Stimulated activated CD8-positive, alpha-beta memory T cell treated with anti-CD3 and anti-CD28 coated beads, Interleukin-12 subunit alpha, Interleukin-12 subunit beta, amount 100 ng/mL, for 24 hours (primary cell): ENCODE results near the gene MUC6.

Experiments
- DNase-seq: peaks from one replicate; pipeline ENCODE4 v3.0.0-alpha.2; 2020; ENCODE audit errors: extremely low read depth

MUC6 gene

GRCh38 chr11:1036931-1037330 lies 413 bp upstream of the MUC6 start:
- no peak for DNase-seq

- DNase-seq = no peak
These were observed 788 bp downstream of the MUC6 start for GRCh38 chr11:1035577-1036283.

DNA sequence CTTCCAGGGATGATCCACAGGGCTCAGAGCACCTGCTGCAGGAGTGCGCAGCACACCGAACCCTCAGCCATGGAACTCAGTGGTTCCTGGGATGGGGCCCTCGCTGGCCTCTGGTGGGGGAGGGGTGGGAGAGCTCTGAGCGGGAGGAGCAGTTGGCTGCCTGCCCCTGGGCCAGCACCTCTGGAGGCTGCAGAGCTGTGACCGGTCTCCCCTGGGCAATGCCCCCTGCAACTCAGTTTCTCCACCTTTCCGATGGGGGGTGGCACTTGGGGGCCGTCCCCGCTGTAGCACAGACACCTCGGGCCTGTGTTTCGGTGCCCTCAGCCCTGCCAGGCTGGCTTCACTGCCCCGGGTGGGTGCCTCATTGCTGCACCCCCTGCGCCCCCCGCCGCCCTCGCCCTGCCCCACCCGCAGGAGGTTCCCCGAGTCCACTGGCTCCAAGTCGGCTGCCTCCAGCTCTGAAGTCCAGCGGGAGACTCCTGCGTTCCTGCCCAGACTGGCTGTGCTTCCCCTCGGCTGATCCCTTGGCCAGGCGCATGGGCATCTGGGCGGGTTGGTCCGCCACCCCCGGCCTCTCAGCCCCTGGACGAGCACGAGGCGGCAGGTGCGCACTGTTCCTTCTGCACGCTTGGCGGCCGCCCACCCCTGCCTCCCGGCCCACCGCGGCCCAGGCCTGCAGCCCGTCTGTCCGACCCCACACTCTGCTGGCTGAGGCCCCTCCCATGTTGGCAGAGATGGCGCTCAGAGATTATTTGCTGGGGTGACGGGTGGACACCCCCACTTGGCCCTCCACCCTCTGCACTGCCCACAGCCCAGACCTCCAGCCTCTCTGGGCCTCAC lies 1.8 kb downstream of the MUC6 start:
- DNase-seq = no peak

GRCh38 chr11:1034001-1034400 lies 2.5 kb downstream of the MUC6 start:
- no peak for DNase-seq

GRCh38 chr11:1033016-1033798 lies 3.3 kb downstream of the MUC6 start:
- no peak for DNase-seq

- DNase-seq = no peak
These were observed 4.1 kb downstream of the MUC6 start for GRCh38 chr11:1032310-1032891.

DNA sequence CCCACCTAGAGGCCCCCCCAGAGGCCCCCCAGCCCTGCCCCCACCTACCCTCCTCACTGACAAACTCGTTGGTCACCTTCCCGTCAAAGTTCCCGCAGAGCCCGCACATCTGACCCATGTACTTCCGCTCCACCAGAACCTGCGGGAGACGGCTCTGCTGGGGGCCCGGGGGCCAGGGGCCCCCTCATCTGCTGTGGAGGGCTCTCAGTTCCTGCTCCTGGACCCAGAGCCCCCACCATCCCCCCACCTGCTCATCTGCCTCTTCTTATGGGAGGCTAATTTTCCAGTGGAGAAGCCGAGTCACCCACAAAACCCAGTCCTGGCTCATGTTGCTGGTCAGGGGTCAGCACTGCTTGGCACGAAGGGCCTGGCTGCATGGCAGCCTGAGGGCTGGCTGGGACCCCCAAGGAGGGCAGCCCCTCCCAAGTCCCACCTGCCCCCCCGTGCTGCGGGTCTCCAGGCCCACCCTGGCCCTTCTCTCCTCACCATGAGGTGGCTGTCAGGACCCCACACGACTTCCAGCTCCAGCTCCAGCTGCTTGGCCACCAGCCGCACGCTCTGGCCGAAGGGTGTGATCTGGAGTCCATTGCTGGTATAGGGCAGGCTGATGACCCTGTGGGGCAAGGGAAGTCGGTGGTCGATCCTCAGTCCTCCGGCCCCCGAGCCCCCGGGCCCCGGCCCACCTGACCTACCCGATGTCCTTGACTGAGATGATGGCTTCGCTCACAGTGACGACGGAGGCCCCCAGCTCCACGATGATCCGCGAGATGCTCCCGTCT lies 5.2 kb downstream of the MUC6 start:
- no peak for DNase-seq

DNA sequence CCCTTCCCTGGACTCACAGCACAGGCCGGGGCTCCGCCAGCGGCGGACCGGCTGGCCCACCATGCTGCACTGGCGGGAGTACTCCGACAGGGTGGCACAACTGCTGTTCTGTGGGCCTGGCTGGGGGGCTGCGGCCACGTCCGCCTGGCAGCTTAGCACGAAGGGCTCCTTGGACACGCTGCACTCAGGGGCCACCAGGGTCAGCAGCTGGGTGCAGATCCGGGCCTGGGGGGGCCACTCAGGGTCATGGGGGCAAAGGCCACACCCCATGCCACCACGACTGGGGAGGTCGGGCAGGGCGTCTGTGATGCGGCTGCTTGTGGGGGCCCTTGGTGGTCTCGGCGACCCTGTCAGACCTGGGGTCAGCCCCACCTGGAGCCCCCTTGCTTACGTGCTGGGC lies 6.0 kb downstream of the MUC6 start:
- DNase-seq = no peak

GRCh38 chr11:1030086-1030485 lies 6.4 kb downstream of the MUC6 start:
- DNase-seq = no peak

- DNase-seq = no peak
These were observed 6.9 kb downstream of the MUC6 start for GRCh38 chr11:1029654-1030053.

DNA sequence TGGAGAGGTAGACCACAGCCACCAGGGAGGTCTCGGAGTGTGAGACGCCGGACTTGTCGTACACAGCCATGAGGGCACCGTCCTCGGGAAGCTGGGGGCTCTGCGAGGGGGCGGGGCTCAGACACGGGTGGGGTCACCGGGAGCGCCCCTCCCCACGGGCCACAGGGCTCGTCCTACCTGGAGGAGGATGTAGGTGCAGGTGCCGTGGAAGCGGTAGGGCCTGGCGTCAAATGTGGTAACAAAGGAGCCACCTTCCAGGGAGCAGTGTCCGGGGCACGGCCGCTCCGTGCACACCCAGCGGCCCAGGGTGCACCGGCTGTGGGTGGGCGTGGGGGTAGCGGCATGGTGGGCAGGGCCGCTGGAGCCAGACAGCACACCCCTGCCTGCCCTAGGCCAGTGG lies 7.5 kb downstream of the MUC6 start:
- no peak for DNase-seq

DNA sequence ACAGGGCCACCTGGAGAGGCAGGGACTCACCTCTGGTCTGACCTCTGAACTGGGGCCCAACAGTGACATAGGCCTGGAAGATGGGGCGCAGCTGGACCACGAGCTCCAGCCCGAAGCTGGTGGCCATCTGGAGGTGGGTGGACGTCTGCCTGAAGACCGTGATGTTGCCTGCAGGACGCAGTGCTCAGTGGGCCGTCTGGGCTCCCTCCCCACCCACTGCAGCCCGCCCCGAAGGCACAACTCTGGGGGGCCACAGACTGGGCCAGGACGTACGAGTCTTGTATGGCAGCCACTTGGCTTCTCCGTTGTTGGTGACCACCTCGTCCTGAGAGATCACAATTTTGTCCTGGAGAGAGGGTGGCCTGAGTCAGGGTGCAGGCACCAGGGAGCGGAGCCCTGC lies 7.9 kb downstream of the MUC6 start:
- no peak for DNase-seq

GRCh38 chr11:1028291-1028540 lies 8.3 kb downstream of the MUC6 start:
- no peak for DNase-seq

GRCh38 chr11:1027483-1028290 lies 8.8 kb downstream of the MUC6 start:
- no peak for DNase-seq

DNA sequence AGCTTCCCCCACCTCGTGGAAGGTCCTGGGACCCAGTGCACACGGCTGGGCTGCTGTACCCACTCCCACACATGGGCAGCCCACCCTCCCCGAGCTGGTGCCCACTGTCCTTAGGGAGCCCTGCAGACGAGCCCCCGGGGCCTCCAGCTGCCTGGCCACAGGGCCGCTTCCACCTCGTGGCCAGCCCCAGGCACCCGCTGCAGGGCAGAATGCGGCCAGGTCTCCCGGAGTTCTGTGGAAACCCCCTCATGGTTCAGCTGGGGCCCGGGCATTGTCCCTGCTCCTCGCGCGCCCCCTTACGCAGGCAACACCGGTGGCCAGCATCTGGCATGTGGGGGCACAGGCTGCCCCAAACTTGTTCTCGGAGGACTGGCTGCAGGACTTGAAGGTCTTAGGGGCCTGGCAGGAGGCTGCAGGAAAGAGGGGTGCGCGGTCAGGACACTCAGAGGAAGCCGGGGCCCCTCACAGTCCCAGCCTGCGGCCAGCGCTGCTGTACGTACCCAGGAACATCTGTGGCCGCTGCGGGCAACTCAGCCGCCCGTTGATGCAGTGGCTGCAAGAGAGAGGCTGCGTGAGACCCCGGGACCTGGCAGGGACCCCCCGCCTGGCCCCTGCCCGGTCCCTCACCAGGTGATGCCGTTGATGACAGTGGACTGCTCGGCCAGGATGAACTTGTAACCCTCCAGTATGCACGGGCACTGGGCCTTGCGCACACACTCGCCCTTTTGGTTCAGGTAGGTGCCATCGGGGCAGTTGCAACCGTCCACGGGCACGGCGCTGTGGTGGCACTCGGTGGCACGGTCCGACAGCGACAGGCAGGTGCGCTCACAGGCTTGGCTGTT lies 9.7 kb downstream of the MUC6 start:
- DNase-seq = no peak

DNA sequence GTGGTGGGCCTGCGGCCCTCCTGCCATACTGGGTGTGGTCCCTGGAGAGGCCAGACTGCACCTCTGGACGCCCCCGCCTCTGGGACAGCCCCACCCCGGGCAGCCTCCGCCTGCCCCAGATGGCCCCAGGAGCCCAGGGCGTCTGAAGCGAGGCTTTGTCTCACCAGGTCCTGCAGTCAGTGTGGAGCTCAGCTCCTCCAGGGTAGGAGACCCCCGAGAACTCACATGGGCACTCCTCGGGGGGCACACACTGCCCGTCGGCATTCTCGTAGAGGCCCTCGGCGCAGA lies 10.4 kb downstream of the MUC6 start:
- DNase-seq = no peak

- no peak for DNase-seq
These were observed 10.9 kb downstream of the MUC6 start for GRCh38 chr11:1025410-1026162.

DNA sequence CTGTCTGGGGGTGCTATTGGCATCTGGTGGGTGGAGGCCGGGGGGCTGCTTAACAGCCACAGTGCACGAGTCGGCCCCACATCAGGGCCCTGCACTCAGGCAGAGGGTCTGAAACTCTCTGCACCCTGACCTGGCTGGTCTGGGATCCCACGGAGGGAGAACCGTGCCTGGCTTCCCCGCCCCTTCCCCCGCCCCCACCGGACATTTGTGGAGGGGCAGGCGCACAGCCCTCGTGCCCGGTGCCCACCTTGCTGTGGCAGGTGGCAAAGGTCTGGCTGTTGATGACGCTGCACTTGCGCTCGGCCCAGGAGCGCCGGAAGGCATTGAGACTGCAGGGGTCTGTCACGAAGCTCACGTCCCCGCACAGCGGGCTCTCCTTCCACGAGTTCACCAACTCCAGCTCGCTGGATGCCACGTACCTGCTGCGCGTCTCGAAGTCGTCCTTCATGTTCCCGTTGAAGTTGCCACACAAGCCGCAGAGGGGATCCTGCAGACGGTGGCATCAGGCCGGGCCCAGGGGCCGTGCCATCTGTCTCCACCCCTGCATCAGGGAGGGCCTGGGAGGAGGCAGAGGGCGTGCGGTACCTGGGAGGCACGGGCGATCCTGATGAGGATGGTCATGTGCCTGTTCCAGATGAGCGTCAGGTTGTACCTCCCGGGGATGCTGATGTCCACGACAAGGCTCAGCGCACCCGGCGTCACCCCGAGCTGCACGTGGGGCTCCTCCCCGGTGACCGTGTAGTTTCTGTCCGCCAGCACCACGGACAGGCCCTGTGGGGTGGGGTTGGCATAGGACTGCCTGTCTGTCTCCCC lies 11.7 kb downstream of the MUC6 start:
- DNase-seq = no peak
